CD4-positive, alpha-beta T cell treated with Interferon alpha-2 for 1 hour (primary cell): Measurements from ENCODE around the gene ZNF385B.
A peak's percentile ranks its signal among the peaks of the same experiment; 100 is the strongest.

Source experiments
- DNase-seq, 2 donors: peaks; one replicate each; pipeline ENCODE4 v3.0.0-alpha.2; 2020 to 2022

Gene ZNF385B

GRCh38 chr2:179432751-179433150, 428.7 kb downstream of the ZNF385B start:
- no peak for DNase-seq

GRCh38 chr2:179429597-179429996, 431.8 kb downstream of the ZNF385B start:
- no peak for DNase-seq

DNA sequence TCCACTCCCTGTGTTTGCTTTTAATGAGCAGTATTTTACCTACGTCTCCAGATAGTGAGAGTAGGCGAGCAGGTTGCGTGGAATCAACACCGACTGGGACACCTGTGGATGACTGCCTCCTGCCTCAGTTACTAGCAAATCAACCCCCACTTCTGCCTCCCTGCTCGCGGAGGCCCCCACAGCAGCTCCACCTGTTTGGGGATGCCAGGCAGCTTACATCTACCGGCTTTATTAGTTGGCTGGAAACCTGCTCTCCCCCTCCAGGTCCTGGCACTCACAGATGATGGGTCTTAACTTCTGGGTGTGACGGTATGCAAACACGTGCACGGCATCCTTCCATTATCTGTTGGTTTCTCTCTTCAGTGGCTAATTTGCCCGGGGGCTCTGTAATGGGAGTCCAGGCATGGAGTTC, 432.3 kb downstream of the ZNF385B start:
- no peak for DNase-seq

DNA sequence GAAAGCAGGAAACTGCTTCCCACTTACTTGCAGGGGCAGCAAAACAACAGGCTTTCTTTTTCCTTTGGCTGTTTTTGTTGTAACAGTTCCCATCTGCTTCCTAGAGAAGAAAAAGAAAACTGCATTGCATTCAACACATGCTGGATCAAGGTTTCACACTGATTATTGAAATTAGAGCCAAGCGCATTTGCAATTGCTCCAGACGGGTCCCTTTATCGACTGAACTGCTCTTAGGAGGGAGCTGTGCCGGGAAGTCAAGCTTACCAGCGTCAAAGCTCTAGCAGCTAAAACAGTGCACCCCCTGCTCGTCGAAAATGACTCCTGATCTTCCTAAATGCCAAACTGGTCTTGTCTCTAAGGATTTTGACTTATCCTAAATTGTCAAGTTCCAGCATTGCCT, 432.8 kb downstream of the ZNF385B start:
- no peak for DNase-seq

GRCh38 chr2:179427065-179427464, 434.3 kb downstream of the ZNF385B start:
- no peak for DNase-seq

DNA sequence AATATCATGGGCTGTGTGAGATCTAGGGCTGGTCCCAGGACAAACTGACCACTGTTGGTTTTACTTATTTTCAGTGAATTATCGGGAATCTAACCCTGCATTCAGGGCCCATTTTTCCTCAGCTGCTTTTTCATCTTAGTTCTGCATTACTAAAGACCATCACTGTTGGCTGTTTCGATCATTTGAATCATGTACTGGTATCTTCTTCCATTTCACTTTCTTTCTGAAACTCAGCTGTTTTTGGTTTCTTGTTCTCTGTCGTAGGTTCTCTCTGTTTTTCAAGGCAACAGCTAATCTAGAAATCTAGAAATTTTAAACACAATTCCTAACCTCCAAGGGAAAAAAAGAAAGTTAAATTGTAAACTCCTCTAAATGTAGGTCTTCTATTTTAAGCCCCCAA, 436.8 kb downstream of the ZNF385B start:
- DNase-seq = no peak

DNA sequence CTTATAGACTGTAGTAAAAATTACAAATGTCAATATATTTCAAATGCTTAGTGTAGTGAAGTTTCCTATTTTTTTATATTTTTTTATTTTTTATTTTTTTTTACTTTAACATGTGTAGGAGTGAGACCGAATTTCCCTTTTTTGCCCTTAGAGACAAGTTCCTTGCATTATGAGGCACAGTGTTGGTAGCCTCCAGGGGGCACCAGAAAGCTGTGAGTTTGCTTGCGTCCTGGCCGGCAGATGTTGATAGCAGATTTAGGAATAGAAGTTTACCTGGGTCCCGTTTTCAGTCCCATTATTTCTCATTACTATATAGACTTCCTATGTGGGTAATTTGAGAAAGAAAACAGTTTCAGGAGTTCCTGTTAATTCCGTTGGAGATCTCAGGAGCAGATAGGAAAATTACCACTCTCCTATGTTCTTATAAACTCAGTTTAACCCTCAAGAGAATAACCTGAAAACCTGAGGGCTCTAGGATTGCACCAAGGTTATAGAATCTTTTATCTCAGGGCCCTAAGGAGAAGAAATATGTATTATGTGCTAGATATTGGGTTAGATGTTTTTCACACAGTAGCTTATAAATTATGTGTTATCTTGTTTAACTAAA, 439.3 kb downstream of the ZNF385B start:
- DNase-seq = peak; percentile 24 to 37

DNA sequence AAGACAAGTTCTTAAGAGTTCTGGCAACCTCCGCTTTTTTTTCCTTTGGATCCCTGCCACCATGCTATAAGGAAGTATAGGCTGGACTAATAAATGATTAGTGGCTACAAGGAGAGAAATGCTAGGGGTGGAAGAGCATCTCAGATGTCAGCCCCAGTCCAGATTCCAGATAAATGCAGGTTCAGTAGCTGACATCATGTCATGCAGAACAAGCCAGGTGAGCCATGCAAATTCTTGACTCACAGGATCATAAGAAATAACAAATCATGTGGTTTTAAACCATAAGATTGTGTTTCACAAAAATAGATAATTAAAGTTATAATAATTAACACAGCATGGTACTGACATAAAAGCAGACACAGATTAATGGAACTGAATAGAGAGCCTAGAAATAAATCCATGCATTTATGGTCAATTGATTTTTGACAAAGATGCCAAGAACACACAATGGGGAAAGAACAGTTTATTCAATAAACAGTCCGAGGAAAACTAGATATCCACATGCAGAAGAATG, 443.9 kb downstream of the ZNF385B start:
- DNase-seq = no peak

GRCh38 chr2:179412112-179412511, 449.3 kb downstream of the ZNF385B start:
- DNase-seq = no peak

DNA sequence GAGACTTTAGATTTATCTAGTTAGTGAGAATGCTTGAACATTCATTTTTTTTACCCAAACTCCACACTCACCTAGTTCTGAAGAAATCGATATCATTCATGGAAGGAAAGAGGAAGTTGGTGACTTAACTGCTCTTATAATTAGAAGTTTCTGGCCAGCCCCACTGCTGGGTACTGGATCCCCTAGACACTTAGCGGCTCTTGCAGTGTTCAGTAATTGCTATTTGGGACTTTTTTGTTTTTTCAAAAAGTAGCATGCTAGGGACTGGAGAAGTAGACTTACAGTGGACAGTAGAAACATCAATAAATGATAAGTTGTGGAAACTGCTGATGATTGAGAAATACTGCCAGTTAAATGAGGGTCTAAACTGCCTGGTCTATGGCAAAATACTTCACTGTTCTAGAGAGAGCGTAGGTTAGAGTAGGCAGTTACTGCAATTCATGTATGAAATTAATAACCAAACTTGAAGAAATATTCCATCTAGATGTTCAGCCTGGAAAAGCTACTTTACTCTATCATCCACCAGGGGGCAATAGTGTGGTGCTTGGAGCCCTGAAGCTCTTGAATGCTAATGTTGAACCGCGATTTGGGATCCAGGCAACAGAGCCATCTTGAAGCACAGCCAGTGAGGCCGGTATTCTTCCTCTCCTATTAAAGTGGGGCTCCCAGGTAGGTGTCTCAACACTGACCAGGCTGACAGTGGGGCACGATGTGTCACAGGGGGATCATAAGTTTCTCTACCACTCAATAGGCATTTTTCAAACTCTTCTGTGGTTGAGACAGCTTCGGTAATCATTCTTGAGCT, 450.7 kb downstream of the ZNF385B start:
- peak; percentile 4 to 19 for DNase-seq

GRCh38 chr2:179403624-179404023, 457.8 kb downstream of the ZNF385B start:
- no peak for DNase-seq

GRCh38 chr2:179393481-179393880, 467.9 kb downstream of the ZNF385B start:
- no peak for DNase-seq
